Activated T-cell treated with anti-CD3 and anti-CD28 coated beads for 1 hour (primary cell): ENCODE results near the gene PAK4.
"Not testable (repeated sequence)": the region's sequence is repeated elsewhere in the genome, so short reads cannot be mapped to it uniquely, and the experiment has no call there.

Experiments
- DNase-seq: peaks from one replicate; pipeline ENCODE4 v3.0.0-alpha.2; 2020; ENCODE audit warnings: low read depth

PAK4 gene

DNA sequence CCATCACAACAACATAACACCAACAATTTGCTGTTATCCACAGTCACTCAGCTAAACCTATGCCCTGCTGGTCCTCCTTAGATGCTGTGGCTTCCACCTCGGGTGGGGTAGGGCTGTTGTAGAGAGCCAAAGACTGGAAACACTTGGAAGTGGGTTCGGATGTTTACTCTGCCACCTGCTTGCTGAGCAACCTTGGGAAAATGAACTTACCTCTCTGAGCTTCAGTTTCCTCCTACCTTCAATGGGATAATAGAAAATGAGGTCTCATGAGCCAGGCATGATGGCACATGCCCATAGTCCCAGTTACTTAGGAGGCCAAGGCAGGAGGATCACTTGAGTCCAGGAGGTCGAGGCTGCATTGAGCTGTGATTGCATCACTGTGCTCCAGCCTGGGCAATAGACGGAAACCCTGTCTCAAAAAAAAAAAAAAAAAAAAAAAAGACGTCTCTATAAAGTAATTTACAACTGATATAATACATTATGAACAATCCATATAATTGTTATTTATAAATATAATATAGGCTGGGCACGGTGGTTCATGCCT, 81.8 kb downstream of the PAK4 start:
- DNase-seq: no peak

DNA sequence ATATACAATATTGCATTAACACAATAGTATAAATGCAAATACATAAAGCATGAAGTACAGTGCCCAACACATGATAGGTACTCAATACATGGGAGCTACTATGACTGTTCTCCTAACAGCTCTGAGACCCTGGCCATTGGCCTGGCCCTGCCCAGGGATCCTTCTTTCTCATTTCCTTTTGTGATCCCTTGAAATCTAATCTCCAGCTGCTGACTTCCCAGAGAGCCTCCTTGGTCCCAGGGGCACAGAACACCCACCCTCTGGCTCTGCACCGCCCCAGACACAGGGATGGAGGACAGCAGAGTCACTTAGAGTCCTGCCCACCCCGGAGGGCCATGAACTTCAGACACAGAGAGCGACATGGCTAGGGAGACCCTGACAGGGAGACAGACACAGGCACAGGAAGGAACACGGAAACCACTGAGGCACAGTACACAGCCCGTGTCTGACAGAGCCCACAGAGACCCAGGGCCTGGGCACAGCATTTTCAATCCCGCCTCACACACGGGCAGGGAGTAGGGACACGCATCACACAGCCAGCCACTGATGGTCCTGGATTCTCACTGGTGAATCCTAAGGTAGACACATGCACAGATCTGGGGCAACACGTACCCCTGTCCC, 82.7 kb downstream of the PAK4 start:
- no peak for DNase-seq

DNA sequence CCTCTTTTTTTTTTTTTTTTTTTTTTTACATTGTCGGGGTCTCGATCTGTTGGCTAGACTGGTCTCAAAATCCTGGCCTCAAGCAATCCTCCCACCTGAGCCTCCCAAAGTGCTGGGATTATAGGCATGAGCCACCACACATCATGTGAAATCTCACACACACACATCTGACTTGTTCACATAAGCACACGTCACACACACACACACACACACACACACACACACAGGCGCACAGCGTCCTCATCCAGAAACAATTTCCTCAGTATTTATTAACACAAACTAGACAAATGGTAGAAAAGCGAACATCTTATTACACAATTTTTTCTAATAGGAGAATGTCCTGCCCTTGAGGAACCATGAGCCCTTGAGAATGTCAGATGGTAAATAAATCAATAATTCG, 83.6 kb downstream of the PAK4 start:
- DNase-seq: no peak

DNA sequence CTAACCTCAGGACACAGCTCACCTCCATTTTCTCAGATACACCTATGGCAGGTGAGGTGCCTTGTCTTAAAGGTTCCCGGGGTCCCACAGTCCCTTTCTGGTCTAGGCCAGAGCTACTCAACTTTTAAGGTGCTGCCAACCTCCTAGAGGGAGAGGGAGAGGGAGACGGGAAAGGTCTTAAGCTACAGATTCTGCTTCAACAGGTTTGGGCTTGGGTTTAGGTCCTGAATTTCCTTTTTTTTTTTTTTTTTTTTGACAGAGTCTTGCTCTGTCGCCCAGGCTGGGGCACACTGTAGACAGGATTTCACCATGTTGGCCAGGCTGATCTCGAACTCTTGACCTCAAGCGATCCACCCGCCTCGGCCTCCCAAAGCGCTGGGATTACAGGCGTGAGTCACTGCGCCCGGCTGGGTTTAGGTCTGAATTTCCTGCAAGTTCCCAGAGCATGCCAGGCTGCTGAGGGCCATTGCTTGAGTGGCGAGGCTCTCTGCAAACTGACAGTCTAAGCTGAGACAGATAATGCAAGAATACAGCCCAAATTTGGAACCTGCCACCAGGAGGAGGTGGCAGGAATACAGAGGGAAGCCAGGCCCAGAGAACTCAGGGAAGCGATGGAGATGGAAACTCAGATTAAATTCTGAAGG, 86.3 kb downstream of the PAK4 start:
- no peak for DNase-seq

DNA sequence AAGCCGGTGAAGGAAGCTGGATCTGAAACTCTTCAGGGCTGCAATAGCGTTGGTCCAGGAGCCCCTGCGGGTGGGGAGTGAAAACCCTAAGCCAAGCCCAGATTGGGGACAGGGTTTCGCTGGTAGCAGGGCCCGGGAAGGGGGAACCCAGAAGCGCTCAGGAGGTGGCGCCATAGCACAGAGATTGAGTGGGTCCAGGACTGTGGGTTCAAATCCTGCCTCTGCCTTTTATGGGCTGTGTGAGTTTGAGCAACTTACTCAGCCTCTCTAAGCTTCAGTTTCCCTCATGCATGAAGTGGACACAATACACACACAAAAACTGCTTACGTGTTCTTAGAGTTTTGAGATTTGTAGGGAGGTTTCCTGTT, 86.8 kb downstream of the PAK4 start:
- DNase-seq: peak; percentile 52

DNA sequence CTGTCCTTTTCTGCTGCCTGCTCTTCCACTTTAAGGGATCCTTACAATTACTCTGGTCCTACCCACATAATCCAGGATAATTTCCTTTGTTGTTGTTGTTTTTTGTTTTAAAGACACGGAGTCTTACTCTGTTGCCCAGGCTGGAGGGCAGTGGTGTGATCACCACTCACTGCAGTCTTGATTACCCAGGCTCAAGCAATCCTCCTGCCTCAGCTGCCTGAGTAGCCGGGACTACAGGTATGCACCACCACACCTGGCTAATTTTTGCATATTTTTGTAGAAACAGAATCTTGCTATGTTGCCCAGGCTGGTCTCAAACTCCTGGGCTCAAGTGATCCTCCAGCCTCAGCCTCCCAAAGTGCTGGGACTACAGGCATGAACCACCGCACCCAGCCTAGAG, 89.7 kb downstream of the PAK4 start:
- DNase-seq: not testable (repeated sequence)

DNA sequence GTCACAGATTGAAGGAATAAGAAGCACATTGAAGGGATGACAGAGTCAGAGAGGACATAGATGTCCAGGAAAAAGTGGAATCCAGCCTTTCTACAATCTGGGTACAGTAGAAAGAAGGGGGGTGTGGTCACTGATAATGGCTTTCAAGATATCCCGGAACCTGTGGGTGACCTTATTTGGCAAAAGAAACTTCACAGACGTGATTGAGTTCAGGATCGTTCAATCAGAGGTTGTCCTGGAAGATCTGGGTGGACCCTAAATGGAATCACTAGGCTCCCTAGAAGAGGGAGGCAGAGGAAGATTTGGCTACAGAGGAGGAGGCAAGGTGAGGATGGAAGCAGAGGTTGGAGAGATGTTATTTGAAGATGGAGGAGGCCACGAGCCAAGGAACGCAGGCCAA, 91.5 kb downstream of the PAK4 start:
- no peak for DNase-seq

DNA sequence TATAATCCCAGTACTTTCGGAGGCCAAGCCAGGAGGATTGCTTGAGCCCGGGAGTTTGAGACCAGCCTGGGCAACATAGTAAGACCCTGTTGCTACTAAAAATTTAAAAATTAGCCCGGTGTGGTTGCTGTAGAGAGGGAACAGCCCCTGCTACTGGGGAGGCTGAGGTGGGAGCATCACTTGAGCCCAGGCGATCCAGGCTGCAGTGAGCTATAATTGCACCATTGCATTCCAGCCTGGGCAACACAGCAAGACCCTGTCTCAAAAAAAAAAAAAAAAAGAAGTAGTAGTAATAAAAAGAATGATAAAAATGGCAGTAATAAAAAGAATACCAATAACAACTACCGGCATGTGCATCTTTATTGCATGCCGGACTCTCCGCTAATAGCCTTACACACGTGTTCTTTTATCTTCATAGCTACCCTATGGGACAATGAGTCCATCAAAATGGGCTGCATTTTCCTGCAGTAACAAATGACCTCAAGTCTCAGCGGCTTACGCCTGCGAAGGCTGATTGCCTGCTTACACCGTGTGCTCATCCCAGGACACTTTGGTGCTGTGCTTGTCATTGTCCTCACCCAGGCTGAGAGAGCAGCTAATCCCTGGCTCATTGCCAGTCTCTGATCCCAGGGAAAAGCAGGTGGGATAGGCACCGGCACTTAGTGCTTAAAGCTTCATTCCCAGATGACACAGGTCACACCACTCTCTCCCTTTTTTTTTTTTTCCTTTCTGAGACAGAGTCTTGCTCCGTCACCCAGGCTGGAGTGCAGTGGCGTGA, 92.8 kb downstream of the PAK4 start:
- no peak for DNase-seq

DNA sequence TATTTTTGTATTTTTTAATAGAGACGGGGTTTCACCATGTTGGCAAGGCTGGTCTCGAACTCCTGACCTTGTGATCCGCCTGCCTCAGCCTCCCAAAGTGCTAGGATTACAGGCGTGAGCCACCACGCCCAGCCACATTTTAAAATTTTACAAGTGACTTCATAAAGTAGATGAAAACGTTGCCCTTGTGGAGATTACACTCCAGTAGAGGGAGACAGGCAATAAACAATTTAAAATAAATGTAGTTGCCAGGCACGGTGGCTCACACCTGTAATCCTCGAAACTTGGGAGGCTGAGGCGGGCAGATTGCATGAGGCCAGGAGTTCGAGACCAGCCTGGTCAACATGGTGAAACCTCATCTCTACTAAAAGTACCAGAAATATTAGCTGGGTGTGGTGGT, 93.5 kb downstream of the PAK4 start:
- DNase-seq: not testable (repeated sequence)

DNA sequence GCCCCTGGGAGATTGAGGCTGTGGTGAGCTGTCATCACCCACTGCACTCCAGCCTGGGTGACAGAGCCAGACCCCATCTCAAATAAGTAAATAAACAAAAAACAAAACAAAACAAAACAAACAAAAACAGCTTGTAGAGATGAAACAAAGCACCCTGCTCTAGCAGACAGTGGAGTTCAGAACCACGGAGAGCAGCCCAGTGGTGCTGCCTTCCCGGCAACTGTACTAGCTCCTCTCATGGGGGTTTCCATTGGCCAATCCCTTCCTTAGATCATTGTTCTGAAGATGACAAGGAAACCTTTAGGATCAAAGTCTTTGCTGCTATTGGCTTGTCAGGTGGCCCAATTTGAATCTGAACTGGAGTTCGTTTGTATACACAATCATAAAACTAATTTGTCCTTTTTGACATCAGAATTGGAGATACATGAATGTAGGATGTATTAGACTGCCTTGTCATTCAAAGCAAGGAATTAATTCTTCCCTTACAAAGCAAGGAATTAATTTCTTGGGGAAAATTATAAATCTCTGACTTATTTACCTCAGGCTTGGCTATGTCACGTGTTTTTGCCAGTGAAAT, 98.2 kb downstream of the PAK4 start:
- no peak for DNase-seq

DNA sequence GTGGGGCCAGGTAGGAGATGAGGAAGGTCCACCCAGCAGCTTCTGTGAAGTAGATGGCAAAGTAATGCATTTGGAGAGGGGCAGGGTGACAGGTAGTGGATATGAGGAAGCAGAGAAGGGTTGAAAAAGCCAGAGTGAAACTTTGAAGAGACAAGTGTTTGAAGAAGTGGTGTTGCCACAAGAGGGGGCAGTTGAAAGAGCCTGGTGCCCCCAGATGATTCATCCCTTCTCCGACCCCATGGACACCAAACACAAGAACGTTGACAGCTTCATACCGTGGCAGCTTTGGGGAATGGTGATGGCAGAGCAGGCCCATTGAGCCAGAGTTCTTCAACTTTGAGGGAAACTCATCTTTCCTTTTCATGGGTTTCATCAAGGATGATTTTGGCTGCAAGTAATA, 99.3 kb downstream of the PAK4 start:
- DNase-seq: no peak
